NCI-H128 (cell line): ENCODE measurements around the gene SYCN.
"Not testable (repeated sequence)": the region's sequence is repeated elsewhere in the genome, so short reads cannot be mapped to it uniquely, and the experiment has no call there.

Source experiments
- DNase-seq: peaks from one replicate; lab custom pipeline; 2025; ENCODE audit not compliant: unreplicated experiment; lab: John Stamatoyannopoulos, UW

Gene SYCN

GRCh38 chr19:39203372-39204341 is at the start of gene SYCN:
SYCN (minus strand) TSS chr19:39204263; CDS start chr19:39204254, 9 bp downstream.
- DNase-seq = no peak

- DNase-seq = no peak
These were observed 49.5 kb upstream of the SYCN start for GRCh38 chr19:39253374-39254149.

- DNase-seq = no peak
These were observed 48.4 kb upstream of the SYCN start for GRCh38 chr19:39252458-39252857.

- no peak for DNase-seq
These were observed 47.8 kb upstream of the SYCN start for GRCh38 chr19:39251846-39252245.

- DNase-seq = no peak
These were observed 47.0 kb upstream of the SYCN start for GRCh38 chr19:39251081-39251480.

GRCh38 chr19:39248806-39249205 is 44.7 kb upstream of the SYCN start, which contains the start of gene IFNL4:
IFNL4 (minus strand) TSS chr19:39248856.
- no peak for DNase-seq

GRCh38 chr19:39247701-39248664 is 43.9 kb upstream of the SYCN start:
- no peak for DNase-seq

GRCh38 chr19:39246951-39247669 is 43.0 kb upstream of the SYCN start:
- DNase-seq = no peak

GRCh38 chr19:39245166-39245565 is 41.1 kb upstream of the SYCN start:
- not testable (repeated sequence) for DNase-seq

- DNase-seq = not testable (repeated sequence)
These were observed 40.5 kb upstream of the SYCN start, which contains the start of gene IFNL3 for GRCh38 chr19:39244410-39245100. IFNL3 (minus strand) TSS chr19:39245006; CDS start chr19:39244967, 39 bp downstream.

- not testable (repeated sequence) for DNase-seq
These were observed 39.7 kb upstream of the SYCN start for GRCh38 chr19:39243741-39244140.

- no peak for DNase-seq
These were observed 36.4 kb upstream of the SYCN start for GRCh38 chr19:39240421-39240820.

- no peak for DNase-seq
These were observed 34.9 kb upstream of the SYCN start for GRCh38 chr19:39238944-39239343.

GRCh38 chr19:39238209-39238608 is 34.1 kb upstream of the SYCN start:
- DNase-seq = no peak

GRCh38 chr19:39237200-39238184 is 33.4 kb upstream of the SYCN start:
- no peak for DNase-seq

GRCh38 chr19:39236527-39236926 is 32.5 kb upstream of the SYCN start:
- DNase-seq = no peak

GRCh38 chr19:39232708-39233107 is 28.6 kb upstream of the SYCN start:
- DNase-seq = no peak
